Thyroid gland (tissue), 4 donors: ENCODE results near the gene RASL12. TPM values are rescaled to one million over a fixed set of nuclear protein-coding genes. Genes with fewer than 3 reads are reported as not detected.
"Not testable (repeated sequence)": the region's sequence is repeated elsewhere in the genome, so short reads cannot be mapped to it uniquely, and the experiment has no call there.

Experiments used
- DNase-seq, 2 donors: peaks; one replicate each; pipeline ENCODE4 v3.0.0-alpha.2; 2019
- H3K27ac ChIP-seq, 3 donors: fragments of 200-600 bp; sonication (generic); 1 replicate in 2 of 3; 2 replicates in 1 of 3; pipeline ENCODE4 v1.5.1; 2016 to 2019; ENCODE audit warnings: mild to moderate bottlenecking in 1 of 3, moderate library complexity in 1 of 3
- H3K27me3 ChIP-seq: fragments of 200-600 bp; sonication (generic); one replicate; pipeline ENCODE4 v1.5.1; 2019
- H3K36me3 ChIP-seq, 2 donors: fragments of 200-600 bp; sonication (generic); one replicate each; pipeline ENCODE4 v1.5.1; 2016 to 2019
- H3K4me1 ChIP-seq, 2 donors: fragments of 200-600 bp; sonication (generic); one replicate each; pipeline ENCODE4 v1.5.1; 2017 to 2019
- H3K4me3 ChIP-seq, 3 donors: fragments of 200-600 bp; sonication (generic); replicated peaks in 1 of 3; 1 replicate in 2 of 3; 2 replicates in 1 of 3; pipeline ENCODE4 v1.5.1; 2016; ENCODE audit warnings: mild to moderate bottlenecking in 1 of 3
- H3K9me3 ChIP-seq: fragments of 200-600 bp; sonication (generic); one replicate; pipeline ENCODE4 v1.5.1; 2017
- CTCF ChIP-seq, 6 experiments: fragments of 200-600 bp in 3 of 6; fragments of 450-650 bp in 3 of 6; sonication (generic) in 3 of 6; IDR thresholded peaks; one replicate each; pipeline ENCODE4 v1.5.1; 2016 to 2019; ENCODE audit warnings: antibody characterized with exemption in 6 of 6, mild to moderate bottlenecking in 2 of 6, inconsistent platforms in 1 of 6, moderate library complexity in 1 of 6
- POLR2A ChIP-seq, 2 donors: fragments of 450-650 bp; IDR thresholded peaks; one replicate each; pipeline ENCODE4 v1.6.1; 2017; ENCODE audit warnings: antibody characterized with exemption in 2 of 2, mild to moderate bottlenecking in 2 of 2, moderate library complexity in 1 of 2
- WGBS, 2 donors: methylation state at CpG; one replicate each; pipeline ENCODE4 v1.1.5; 2017; 5-methylcytosine and 5-hydroxymethylcytosine counted together
- intact Hi-C: fragments of 100-400 bp; cut with DNase I; formaldehyde crosslinking; loops from one replicate; pipeline ENCODE4 v1.15.1; 2023
- total RNA-seq, 4 donors: library from RNA; depleted of rRNA; stranded (reverse); fragments of >200 nt; gene quantifications; one replicate each; pipeline ENCODE4 v1.2.3, GENCODE V29; 2016

Gene RASL12
- total RNA-seq, 4 donors from 2014 or later, result 5.1 to 12.5 (median 7.7) TPM

DNA sequence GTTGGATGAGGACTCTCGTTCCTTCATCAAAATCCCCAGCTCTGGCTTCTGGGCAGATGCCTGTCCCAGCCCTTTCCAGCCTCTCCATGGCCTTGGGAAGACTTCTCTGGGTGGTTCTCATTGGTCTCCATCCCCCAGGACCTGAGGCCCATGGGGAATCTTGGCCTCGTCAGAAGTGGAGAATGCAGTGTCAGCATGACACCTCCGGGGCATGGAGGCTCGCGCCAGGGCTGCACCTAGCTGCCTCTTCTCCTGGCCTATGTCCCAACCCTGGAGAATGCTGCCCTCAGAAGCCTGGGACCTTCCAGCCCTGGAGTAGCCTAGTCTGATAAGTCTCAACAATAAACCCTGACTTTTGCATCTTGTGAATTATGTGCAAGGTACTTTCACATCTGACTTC lies 11.8 kb upstream of the RASL12 start:
- WGBS, 2 donors, result 86 to 94% methylated on average over 5 of the region's 5 CpGs
- Histone ChIP-seq H3K27ac (no peak overlapping the region), H3K36me3 (no peaks in the 10 kb centered on the region), H3K27me3 (no peaks in the 10 kb centered on the region), H3K4me3 (no peak overlapping the region), H3K4me1 (peaks cover 22 to 49% of the 10 kb centered on the region in 2 donors), H3K9me3 (no peaks in the 10 kb centered on the region)
- no peak for DNase-seq
- intact Hi-C loops, result no loop called here
- TF ChIP-seq POLR2A (IDR thresholded peaks at IDR 0.05), result no peak
- no peak for TF ChIP-seq CTCF (IDR thresholded peaks at IDR 0.05)

GRCh38 chr15:65077981-65078352 lies 10.2 kb upstream of the RASL12 start:
- intact Hi-C loops, result no loop called here
- H3K4me1 ChIP-seq, result peaks cover 22 to 35% of the 10 kb centered on the region in 2 donors

DNA sequence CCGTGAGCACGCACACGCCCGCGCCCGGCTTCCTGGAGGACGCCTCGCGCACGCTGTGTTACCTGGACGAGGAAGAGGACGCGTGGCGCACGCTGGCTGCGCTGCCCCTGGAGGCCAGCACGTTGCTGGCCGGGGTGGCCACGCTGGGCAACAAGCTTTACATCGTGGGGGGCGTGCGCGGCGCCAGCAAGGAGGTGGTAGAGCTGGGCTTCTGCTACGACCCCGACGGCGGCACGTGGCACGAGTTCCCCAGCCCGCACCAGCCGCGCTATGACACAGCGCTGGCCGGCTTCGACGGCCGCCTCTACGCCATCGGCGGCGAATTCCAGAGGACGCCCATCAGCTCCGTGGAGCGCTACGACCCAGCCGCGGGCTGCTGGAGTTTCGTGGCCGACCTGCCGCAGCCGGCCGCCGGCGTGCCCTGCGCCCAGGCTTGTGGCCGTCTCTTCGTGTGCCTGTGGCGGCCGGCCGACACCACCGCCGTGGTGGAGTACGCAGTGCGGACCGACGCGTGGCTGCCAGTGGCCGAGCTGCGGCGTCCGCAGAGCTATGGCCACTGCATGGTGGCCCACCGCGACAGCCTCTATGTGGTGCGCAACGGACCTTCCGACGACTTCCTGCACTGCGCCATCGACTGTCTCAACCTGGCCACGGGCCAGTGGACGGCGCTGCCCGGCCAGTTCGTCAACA lies 9.6 kb upstream of the RASL12 start:
- no peak for DNase-seq
- WGBS, 2 donors, result 63 to 67% methylated on average over 7 to 29 of the region's 85 CpGs
- H3K9me3 ChIP-seq, result no peaks in the 10 kb centered on the region
- peaks cover 16 to 30% of the 10 kb centered on the region in 2 donors for H3K4me1 ChIP-seq
- no peaks in the 10 kb centered on the region for H3K27me3 ChIP-seq
- intact Hi-C loops, result no loop called here
- TF ChIP-seq POLR2A (IDR thresholded peaks at IDR 0.05) (no peak), CTCF (IDR thresholded peaks at IDR 0.05) (no peak)
- no peaks in the 10 kb centered on the region for H3K36me3 ChIP-seq
- H3K4me3 ChIP-seq, result no peak overlapping the region
- H3K27ac ChIP-seq, result no peak overlapping the region

More at GRCh38 chr15:65077981-65078352, 10.2 kb upstream of the RASL12 start:
- 17 to 35% methylated on average over 13 to 14 of the region's 24 CpGs for WGBS, 2 donors
- TF ChIP-seq POLR2A (IDR thresholded peaks at IDR 0.05) (no peak), CTCF (IDR thresholded peaks at IDR 0.05) (peak in 4 of 6 experiments; percentile 35 to 62 (median 50))
- Histone ChIP-seq H3K27ac (no peak overlapping the region), H3K4me3 (no peak overlapping the region), H3K27me3 (no peaks in the 10 kb centered on the region), H3K36me3 (no peaks in the 10 kb centered on the region), H3K9me3 (no peaks in the 10 kb centered on the region)
- peak; percentile 65 to 68 for DNase-seq

GRCh38 chr15:65076486-65077290 lies 8.9 kb upstream of the RASL12 start, which contains the start of gene KBTBD13:
KBTBD13 (plus strand) TSS chr15:65076746; CDS start chr15:65076816, 70 bp downstream.
- no peaks in the 10 kb centered on the region for H3K9me3 ChIP-seq
- 62 to 96% methylated on average over 6 to 50 of the region's 73 CpGs for WGBS, 2 donors
- no peak within 1 kb of the TSS for H3K27ac ChIP-seq
- no peaks in the 10 kb centered on the region for H3K36me3 ChIP-seq
- TF ChIP-seq POLR2A (IDR thresholded peaks at IDR 0.05) (no peak), CTCF (IDR thresholded peaks at IDR 0.05) (no peak)
- intact Hi-C loops, result no loop called here
- no peak for DNase-seq
- H3K27me3 ChIP-seq, result no peaks in the 10 kb centered on the region
- H3K4me3 ChIP-seq, result no peak within 1 kb of the TSS
- peaks cover 13 to 30% of the 10 kb centered on the region in 2 donors for H3K4me1 ChIP-seq

- H3K4me3 ChIP-seq, intact Hi-C loops, H3K9me3 ChIP-seq, H3K27ac ChIP-seq, H3K27me3 ChIP-seq, H3K36me3 ChIP-seq, DNase-seq: not testable (repeated sequence)
- WGBS, 2 donors, result 84 to 87% methylated on average over 12 of the region's 12 CpGs
- H3K4me1 ChIP-seq, result peaks cover 10 to 30% of the 10 kb centered on the region in 2 donors
Observed at GRCh38 chr15:65075607-65076395, 8.0 kb upstream of the RASL12 start.

- DNase-seq, H3K27me3 ChIP-seq, H3K36me3 ChIP-seq, H3K27ac ChIP-seq, H3K9me3 ChIP-seq, intact Hi-C loops, H3K4me3 ChIP-seq: not testable (repeated sequence)
- peaks cover 15 to 34% of the 10 kb centered on the region in 2 donors for H3K4me1 ChIP-seq
- WGBS, 2 donors, result 100% methylated on average over 2 to 3 of the region's 22 CpGs
Observed at GRCh38 chr15:65074946-65075345, 7.2 kb upstream of the RASL12 start.
